Measurements from ENCODE around the gene APOB. TPM values are rescaled to one million over a fixed set of nuclear protein-coding genes. Genes with fewer than 3 reads are reported as not detected.

APOB gene
- total and polyA plus RNA-seq, 2 of the 13 experiments (the other 11 are each of a cell fraction or from before 2014, with no cell fraction given) = 1,569 to 2,515 TPM

- 0 out of 2 replicates have a peak, but pooled peaks have one; percentile 37 for TF ChIP-seq ZNF234 (CRISPR knock-in tag; conservative IDR thresholded peaks at IDR 0.05)
- TF ChIP-seq ZFX (CRISPR knock-in tag; IDR thresholded peaks at IDR 0.05; ENCODE audit: low read depth) = peak; percentile 59
- TF ChIP-seq HBP1 (CRISPR knock-in tag; IDR thresholded peaks at IDR 0.05; ENCODE audit: low read depth) = no peak; the same call in none of the 2 replicates
- TF ChIP-seq ZFP90 (CRISPR knock-in tag; IDR thresholded peaks at IDR 0.05; ENCODE audit: borderline replicate concordance) = peak; percentile 91
- peak; percentile 93 for TF ChIP-seq NCOA2 (CRISPR knock-in tag; IDR thresholded peaks at IDR 0.05)
- peak; percentile 65 for TF ChIP-seq NFIC (IDR thresholded peaks at IDR 0.05; ENCODE audit: low read length)
- TF ChIP-seq ZFP37 (CRISPR knock-in tag; IDR thresholded peaks at IDR 0.05; ENCODE audit: borderline replicate concordance) = 0 out of 2 replicates have a peak, but pooled peaks have one; percentile 50
- peak; percentile 35; the same call in 1 of the 2 replicates for TF ChIP-seq ZNF121 (CRISPR knock-in tag; IDR thresholded peaks at IDR 0.05)
- TF ChIP-seq AGO2 (optimal IDR thresholded peaks at IDR 0.05; ENCODE audit: low read depth, low read length) = peak; percentile 18
- peak; percentile 25; the same call in 1 of the 2 replicates for TF ChIP-seq ZNF577 (CRISPR knock-in tag; IDR thresholded peaks at IDR 0.05; ENCODE audit: borderline replicate concordance, low read depth)
- no peak for TF ChIP-seq ZNF101 (CRISPR knock-in tag; IDR thresholded peaks at IDR 0.05; ENCODE audit: borderline replicate concordance, low read depth)
- TF ChIP-seq MAF1 (CRISPR knock-in tag; IDR thresholded peaks at IDR 0.05; ENCODE audit: borderline replicate concordance) = no peak
- TF ChIP-seq USF2 (IDR thresholded peaks at IDR 0.05; ENCODE audit: low read depth, low read length) = 0 out of 2 replicates have a peak, but pooled peaks have one; percentile 23
- TF ChIP-seq USF2 (CRISPR knock-in tag; IDR thresholded peaks at IDR 0.05; ENCODE audit: borderline replicate concordance) = 0 out of 2 replicates have a peak, but pooled peaks have one; percentile 11
- peak; percentile 93 for TF ChIP-seq SAP130 (CRISPR knock-in tag; IDR thresholded peaks at IDR 0.05; ENCODE audit: low read depth)
- peak; percentile 96 for TF ChIP-seq SSRP1 (CRISPR knock-in tag; IDR thresholded peaks at IDR 0.05)
- TF ChIP-seq TFDP2 (CRISPR knock-in tag; IDR thresholded peaks at IDR 0.05) = peak; percentile 42; the same call in 1 of the 2 replicates
- peak; percentile 71; the same call in 1 of the 2 replicates for TF ChIP-seq ZBTB39 (CRISPR knock-in tag; IDR thresholded peaks at IDR 0.05)
- peak; percentile 91 for TF ChIP-seq ZNF746 (CRISPR knock-in tag; IDR thresholded peaks at IDR 0.05)
- no peak for TF ChIP-seq ZNF180 (CRISPR knock-in tag; IDR thresholded peaks at IDR 0.05; ENCODE audit: borderline replicate concordance, low read depth)
- TF ChIP-seq IKZF1 (IDR thresholded peaks at IDR 0.05) = no peak
- no peak for TF ChIP-seq ATAD3A (CRISPR knock-in tag; IDR thresholded peaks at IDR 0.05)
Observed at GRCh38 chr2:21041943-21042707, 1.7 kb downstream of the APOB start (continued).

Measured in HepG2 (cell line).